ENCODE data around the gene C5orf63. TPM values are rescaled to one million over a fixed set of nuclear protein-coding genes. Genes with fewer than 3 reads are reported as not detected.

Gene C5orf63
- total and polyA plus RNA-seq, 2 of the 13 experiments (the other 11 are each of a cell fraction or from before 2014, with no cell fraction given), result 7.9 to 8.8 TPM

- H3K79me2 ChIP-seq (ENCODE audit: insufficient read depth, low read length), result no peaks in the 10 kb centered on the region
- H2AFZ ChIP-seq (ENCODE audit: low read length), result no peak overlapping the region
- no peak for FAIRE-seq
- ATAC-seq, result no peak
- H3K4me2 ChIP-seq (ENCODE audit: low read depth, low read length), result no peak overlapping the region
- H3K4me1 ChIP-seq (ENCODE audit: insufficient read depth, low read length), result peaks cover 17% of the 10 kb centered on the region
- BruUV-seq (replicated peaks), result no TSS peak
- no peak overlapping the region for H3K9ac ChIP-seq (ENCODE audit: insufficient read depth, low read depth, low read length)
- 54% methylated on average over 2 of the region's 2 CpGs for WGBS (ENCODE audit: low lambda C conversion rate)
- intact Hi-C loops (cut with micrococcal nuclease; ENCODE audit: unreplicated experiment), result no loop called here
- no peak overlapping the region for H3K27ac ChIP-seq (ENCODE audit: extremely low read length, insufficient read depth, low read length)
- no peaks in the 10 kb centered on the region for H3K9me3 ChIP-seq (ENCODE audit: low read length)
- no peaks in the 10 kb centered on the region for H3K36me3 ChIP-seq (replicated peaks in 1 of 2; ENCODE audit: control insufficient read depth in 1 of 2, insufficient read depth in 2 of 2, low read length in 2 of 2)
- DNase-seq (ENCODE audit: low spot score), result no peak
- no peak overlapping the region for H3K4me3 ChIP-seq (replicated peaks in 1 of 3; ENCODE audit: insufficient read depth in 1 of 3, low read depth in 2 of 3, low read length in 3 of 3)
- POLR2A ChIA-PET, result no interaction called here
- in situ Hi-C loops (cut with HindIII; ENCODE audit: extremely low pct_ligation_motif_present, low pct_unique_long_range_greater_than_20kb), result no loop called here
- no peaks in the 10 kb centered on the region for H4K20me1 ChIP-seq (ENCODE audit: insufficient read depth, low read length)
- no peak for TF ChIP-seq IRF9 (CRISPR knock-in tag; IDR thresholded peaks at IDR 0.05; ENCODE audit: borderline replicate concordance)
- no peak for TF ChIP-seq SIN3B (IDR thresholded peaks at IDR 0.05; ENCODE audit: low read length)
- TF ChIP-seq RNF219 (CRISPR knock-in tag; IDR thresholded peaks at IDR 0.05), result no peak
- TF ChIP-seq ZNF670 (CRISPR knock-in tag; IDR thresholded peaks at IDR 0.05; ENCODE audit: borderline replicate concordance), result no peak
- TF ChIP-seq CBX1 (IDR thresholded peaks at IDR 0.05; ENCODE audit: low read depth), result no peak
- TF ChIP-seq ZNF329 (CRISPR knock-in tag; IDR thresholded peaks at IDR 0.05; ENCODE audit: low read depth), result no peak
- TF ChIP-seq ZKSCAN1 (IDR thresholded peaks at IDR 0.05; ENCODE audit: low read length), result no peak
- no peak for TF ChIP-seq MYC (CRISPR knock-in tag; IDR thresholded peaks at IDR 0.05; ENCODE audit: borderline replicate concordance)
- no peak for TF ChIP-seq ZNF331 (CRISPR knock-in tag; IDR thresholded peaks at IDR 0.05)
- TF ChIP-seq HNF1B (CRISPR knock-in tag; IDR thresholded peaks at IDR 0.05), result no peak
- H3K27me3 ChIP-seq (ENCODE audit: control insufficient read depth in 1 of 2, insufficient read depth in 2 of 2, low read length in 2 of 2), result no peaks in the 10 kb centered on the region; a peak in 2 of 5 replicates
- CTCF ChIA-PET (ENCODE audit: low intra/inter-chr PET ratio, low total read pairs), result no interaction called here
Measured at GRCh38 chr5:127101533-127101932, 28.2 kb upstream of the C5orf63 start.
